ENCODE results near the gene CHAC1.

CHAC1 gene

DNA sequence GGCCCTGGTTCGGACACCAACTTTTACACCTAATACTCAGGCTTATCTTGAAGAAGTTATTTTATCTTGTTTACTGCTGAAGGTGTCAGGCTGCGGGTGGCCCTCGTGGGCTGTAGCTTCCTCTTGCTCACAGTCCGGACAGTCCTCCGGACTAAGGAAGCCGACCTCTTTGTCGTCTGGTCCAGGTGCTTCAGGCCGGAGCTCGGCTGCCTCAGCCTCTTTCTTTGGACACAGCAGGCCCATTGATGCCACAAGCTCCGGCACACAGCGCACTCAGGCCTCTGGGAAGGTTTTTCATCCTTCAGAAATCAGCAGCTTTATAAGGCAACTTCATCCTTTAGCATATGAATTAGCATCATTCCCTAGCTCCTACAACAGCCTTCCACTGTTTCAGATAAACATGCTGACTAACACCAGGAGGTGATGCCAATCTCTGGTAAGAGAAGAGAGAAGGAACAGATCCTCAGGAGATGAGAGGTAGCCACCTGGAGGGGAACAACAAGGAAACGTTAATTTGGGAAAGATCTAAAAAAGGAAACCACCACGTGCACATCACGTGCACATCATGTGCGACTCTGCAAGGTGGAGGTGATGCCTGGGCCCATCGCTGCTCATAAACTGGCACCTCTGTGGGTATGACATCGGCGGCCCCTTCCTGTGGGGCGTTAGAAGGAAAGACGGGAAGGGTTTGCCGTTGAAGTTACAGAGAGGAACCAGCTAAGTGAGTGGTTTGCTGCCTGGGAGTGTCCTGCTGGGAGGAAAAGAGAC, 4.4 kb upstream of the CHAC1 start:
- no peak overlapping the region for H3K27ac ChIP-seq (replicated peaks)
- TF ChIP-seq POLR2AphosphoS5 (IDR thresholded peaks at IDR 0.05; ENCODE audit: low read depth) (no peak), GABPA (IDR thresholded peaks at IDR 0.05; ENCODE audit: low read depth) (no peak), SPI1 (IDR thresholded peaks at IDR 0.05; ENCODE audit: borderline replicate concordance, low read depth) (no peak)
- TF ChIP-seq, protein P1, sequence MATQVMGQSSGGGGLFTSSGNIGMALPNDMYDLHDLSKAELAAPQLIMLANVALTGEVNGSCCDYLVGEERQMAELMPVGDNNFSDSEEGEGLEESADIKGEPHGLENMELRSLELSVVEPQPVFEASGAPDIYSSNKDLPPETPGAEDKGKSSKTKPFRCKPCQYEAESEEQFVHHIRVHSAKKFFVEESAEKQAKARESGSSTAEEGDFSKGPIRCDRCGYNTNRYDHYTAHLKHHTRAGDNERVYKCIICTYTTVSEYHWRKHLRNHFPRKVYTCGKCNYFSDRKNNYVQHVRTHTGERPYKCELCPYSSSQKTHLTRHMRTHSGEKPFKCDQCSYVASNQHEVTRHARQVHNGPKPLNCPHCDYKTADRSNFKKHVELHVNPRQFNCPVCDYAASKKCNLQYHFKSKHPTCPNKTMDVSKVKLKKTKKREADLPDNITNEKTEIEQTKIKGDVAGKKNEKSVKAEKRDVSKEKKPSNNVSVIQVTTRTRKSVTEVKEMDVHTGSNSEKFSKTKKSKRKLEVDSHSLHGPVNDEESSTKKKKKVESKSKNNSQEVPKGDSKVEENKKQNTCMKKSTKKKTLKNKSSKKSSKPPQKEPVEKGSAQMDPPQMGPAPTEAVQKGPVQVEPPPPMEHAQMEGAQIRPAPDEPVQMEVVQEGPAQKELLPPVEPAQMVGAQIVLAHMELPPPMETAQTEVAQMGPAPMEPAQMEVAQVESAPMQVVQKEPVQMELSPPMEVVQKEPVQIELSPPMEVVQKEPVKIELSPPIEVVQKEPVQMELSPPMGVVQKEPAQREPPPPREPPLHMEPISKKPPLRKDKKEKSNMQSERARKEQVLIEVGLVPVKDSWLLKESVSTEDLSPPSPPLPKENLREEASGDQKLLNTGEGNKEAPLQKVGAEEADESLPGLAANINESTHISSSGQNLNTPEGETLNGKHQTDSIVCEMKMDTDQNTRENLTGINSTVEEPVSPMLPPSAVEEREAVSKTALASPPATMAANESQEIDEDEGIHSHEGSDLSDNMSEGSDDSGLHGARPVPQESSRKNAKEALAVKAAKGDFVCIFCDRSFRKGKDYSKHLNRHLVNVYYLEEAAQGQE (IDR thresholded peaks at IDR 0.05; ENCODE audit: insufficient replicate concordance, low read depth) = no peak
- TF ChIP-seq, protein P2, sequence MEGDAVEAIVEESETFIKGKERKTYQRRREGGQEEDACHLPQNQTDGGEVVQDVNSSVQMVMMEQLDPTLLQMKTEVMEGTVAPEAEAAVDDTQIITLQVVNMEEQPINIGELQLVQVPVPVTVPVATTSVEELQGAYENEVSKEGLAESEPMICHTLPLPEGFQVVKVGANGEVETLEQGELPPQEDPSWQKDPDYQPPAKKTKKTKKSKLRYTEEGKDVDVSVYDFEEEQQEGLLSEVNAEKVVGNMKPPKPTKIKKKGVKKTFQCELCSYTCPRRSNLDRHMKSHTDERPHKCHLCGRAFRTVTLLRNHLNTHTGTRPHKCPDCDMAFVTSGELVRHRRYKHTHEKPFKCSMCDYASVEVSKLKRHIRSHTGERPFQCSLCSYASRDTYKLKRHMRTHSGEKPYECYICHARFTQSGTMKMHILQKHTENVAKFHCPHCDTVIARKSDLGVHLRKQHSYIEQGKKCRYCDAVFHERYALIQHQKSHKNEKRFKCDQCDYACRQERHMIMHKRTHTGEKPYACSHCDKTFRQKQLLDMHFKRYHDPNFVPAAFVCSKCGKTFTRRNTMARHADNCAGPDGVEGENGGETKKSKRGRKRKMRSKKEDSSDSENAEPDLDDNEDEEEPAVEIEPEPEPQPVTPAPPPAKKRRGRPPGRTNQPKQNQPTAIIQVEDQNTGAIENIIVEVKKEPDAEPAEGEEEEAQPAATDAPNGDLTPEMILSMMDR (IDR thresholded peaks at IDR 0.05; ENCODE audit: insufficient read depth, low read length) = no peak
- no peak for DNase-seq (ENCODE audit: low read depth in 1 of 2, low spot score in 1 of 2)
- H3K4me3 ChIP-seq (replicated peaks; ENCODE audit: insufficient read depth, low read length) = no peak overlapping the region
- H3K27me3 ChIP-seq (ENCODE audit: insufficient read depth, poor library complexity, severe bottlenecking) = no peaks in the 10 kb centered on the region

DNA sequence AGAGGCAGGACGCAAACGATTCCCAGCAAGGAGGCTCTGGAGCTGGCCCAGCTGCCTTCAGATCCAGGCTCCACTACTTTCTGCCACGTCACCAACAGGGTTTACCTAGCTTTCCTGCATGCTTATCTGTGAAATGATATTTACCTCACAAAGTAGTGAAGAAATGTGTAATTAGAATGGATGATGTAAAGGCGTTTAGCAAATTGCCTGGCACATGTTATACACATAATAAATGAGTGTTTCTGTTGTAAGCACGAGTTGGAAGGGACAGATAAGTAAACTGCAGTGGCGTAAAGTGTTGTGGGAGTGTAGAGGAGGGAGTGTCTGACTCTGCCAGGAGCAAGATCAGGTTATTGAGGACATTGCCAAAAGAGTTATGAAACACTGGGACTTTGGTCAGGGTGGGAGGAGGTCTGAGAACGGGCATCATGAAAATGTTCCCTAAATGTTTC, 3.5 kb upstream of the CHAC1 start:
- Histone ChIP-seq H3K27me3 (ENCODE audit: insufficient read depth, poor library complexity, severe bottlenecking) (no peaks in the 10 kb centered on the region), H3K27ac (replicated peaks) (no peak overlapping the region), H3K4me3 (replicated peaks; ENCODE audit: insufficient read depth, low read length) (no peak overlapping the region)
- no peak for DNase-seq (ENCODE audit: low read depth in 1 of 2, low spot score in 1 of 2)
- TF ChIP-seq SPI1 (IDR thresholded peaks at IDR 0.05; ENCODE audit: borderline replicate concordance, low read depth) (no peak), GABPA (IDR thresholded peaks at IDR 0.05; ENCODE audit: low read depth) (no peak), POLR2AphosphoS5 (IDR thresholded peaks at IDR 0.05; ENCODE audit: low read depth) (no peak)
- TF ChIP-seq, protein P2 (IDR thresholded peaks at IDR 0.05; ENCODE audit: insufficient read depth, low read length) = no peak
- TF ChIP-seq, protein P1 (IDR thresholded peaks at IDR 0.05; ENCODE audit: insufficient replicate concordance, low read depth) = no peak

DNA sequence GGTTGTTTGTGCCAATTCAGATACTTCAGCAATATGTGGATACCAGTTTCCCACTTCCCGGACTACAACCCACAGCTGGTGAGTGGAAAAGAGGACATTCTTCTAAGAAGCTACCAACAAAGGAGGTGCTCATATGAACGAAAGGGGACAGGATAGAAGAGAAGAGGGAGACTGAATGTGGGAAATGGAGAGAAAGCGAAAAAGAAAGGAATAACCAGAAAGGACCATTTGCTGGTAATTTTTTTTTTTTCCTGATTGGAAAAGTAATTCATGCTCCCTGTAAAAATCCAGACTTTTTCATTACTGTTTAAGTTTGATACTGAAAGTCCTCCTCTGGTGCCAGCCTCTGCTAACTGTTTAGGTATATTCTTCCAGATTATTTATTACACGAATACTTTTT, 1.5 kb upstream of the CHAC1 start:
- Histone ChIP-seq H3K27me3 (ENCODE audit: insufficient read depth, poor library complexity, severe bottlenecking) (no peaks in the 10 kb centered on the region), H3K27ac (replicated peaks) (no peak overlapping the region; the same call in 1 of the 2 replicates), H3K4me3 (replicated peaks; ENCODE audit: insufficient read depth, low read length) (no peak overlapping the region)
- no peak for DNase-seq (ENCODE audit: low read depth in 1 of 2, low spot score in 1 of 2)
- TF ChIP-seq GABPA (IDR thresholded peaks at IDR 0.05; ENCODE audit: low read depth) (no peak), POLR2AphosphoS5 (IDR thresholded peaks at IDR 0.05; ENCODE audit: low read depth) (no peak), SPI1 (IDR thresholded peaks at IDR 0.05; ENCODE audit: borderline replicate concordance, low read depth) (no peak)
- TF ChIP-seq, protein P1 (IDR thresholded peaks at IDR 0.05; ENCODE audit: insufficient replicate concordance, low read depth) = no peak
- TF ChIP-seq, protein P2 (IDR thresholded peaks at IDR 0.05; ENCODE audit: insufficient read depth, low read length) = no peak

Measured in HL-60 (cell line).